Left colon (tissue), 2 donors: ENCODE data around the gene LYAR. TPM values are rescaled to one million over a fixed set of nuclear protein-coding genes. Genes with fewer than 3 reads are reported as not detected.

Experiments used
- ATAC-seq: fragments of 200-7000 bp; cut with Tn5 transposase; one replicate; pipeline ENCODE4 v1.9.1; 2020; ENCODE audit warnings: mild to moderate bottlenecking, moderate library complexity
- DNase-seq, 2 donors: peaks; one replicate each; pipeline ENCODE4 v3.0.0-alpha.2; 2020
- intact Hi-C, 2 donors: fragments of 100-400 bp; cut with DNase I in 1 of 2; cut with micrococcal nuclease in 1 of 2; formaldehyde crosslinking; loops; one replicate each; pipeline versions ENCODE4 v1.11.2 to v1.14.0; 2022; cut with DNase I, micrococcal nuclease
- long read RNA-seq: library from polyadenylated mRNA; unstranded; transcript quantifications from one replicate; pipeline ENCODE4 v2.0.0, GENCODE V29; 2021
- total RNA-seq, 2 donors: library from RNA; stranded (reverse); fragmentation: NEBNext Ultra II Directional; extraction: Animal tissue kit (Norgen Biotek cat#: 25700); gene quantifications; one replicate each; pipeline ENCODE4 v1.2.1, GENCODE V29; 2021
- donor health status: DM: no; HTN: no; CAD: no.
- donor health status: DM: yes; HTN: yes; CAD: no.

LYAR gene
- total RNA-seq = 1 to 10 TPM; 5.7 to 7.1 TPM
- long read RNA-seq, partial matches to known transcripts = 2 of 4 reads
- long read RNA-seq, other reads (novel, unspliced or antisense) = 1 of 4 reads

GRCh38 chr4:4289941-4290850, at the start of gene LYAR, which contains the start of gene ZBTB49:
TSS of gene LYAR (minus strand) at chr4:4290154. CDS start at chr4:4283742, 6,412 bp downstream.
TSS of gene ZBTB49 (plus strand) at chr4:4290251. CDS start at chr4:4299946, 9,695 bp downstream.
- intact Hi-C loops = no loop called here
- DNase-seq (peak; percentile 94 to 96), ATAC-seq (peak; percentile 98)

- intact Hi-C loops = no loop called here
- ATAC-seq (no peak), DNase-seq (no peak)
Observed at GRCh38 chr4:4339504-4340085, 49.6 kb upstream of the LYAR start.

- DNase-seq (no peak), ATAC-seq (no peak)
- intact Hi-C loops = no loop called here
Observed at GRCh38 chr4:4338210-4339001, 48.5 kb upstream of the LYAR start.

GRCh38 chr4:4334798-4335520, 45.0 kb upstream of the LYAR start:
- peak; percentile 84 for ATAC-seq
- peak; percentile 48 to 79 for DNase-seq
- intact Hi-C loops = no loop called here

GRCh38 chr4:4333265-4333706, 43.3 kb upstream of the LYAR start:
- DNase-seq (no peak), ATAC-seq (no peak)
- intact Hi-C loops = no loop called here

GRCh38 chr4:4332529-4332928, 42.6 kb upstream of the LYAR start:
- intact Hi-C loops = no loop called here
- ATAC-seq (no peak), DNase-seq (no peak)

GRCh38 chr4:4330794-4331193, 40.8 kb upstream of the LYAR start:
- DNase-seq (no peak), ATAC-seq (no peak)
- intact Hi-C loops = no loop called here

- DNase-seq (no peak), ATAC-seq (no peak)
- intact Hi-C loops = no loop called here
Observed at GRCh38 chr4:4329496-4329895, 39.5 kb upstream of the LYAR start.

- ATAC-seq (no peak), DNase-seq (no peak)
- intact Hi-C loops = no loop called here
Observed at GRCh38 chr4:4328840-4329239, 38.9 kb upstream of the LYAR start.

GRCh38 chr4:4328206-4328605, 38.3 kb upstream of the LYAR start:
- ATAC-seq (no peak), DNase-seq (no peak)
- intact Hi-C loops = no loop called here

- no peak for DNase-seq
- no peak for ATAC-seq
- intact Hi-C loops = no loop called here
Observed at GRCh38 chr4:4327652-4328121, 37.7 kb upstream of the LYAR start.

GRCh38 chr4:4326166-4326565, 36.2 kb upstream of the LYAR start:
- DNase-seq = no peak
- ATAC-seq = no peak
- intact Hi-C loops = no loop called here

- DNase-seq (no peak), ATAC-seq (no peak)
- intact Hi-C loops = no loop called here
Observed at GRCh38 chr4:4325321-4325720, 35.4 kb upstream of the LYAR start.

GRCh38 chr4:4323705-4324534, 34.0 kb upstream of the LYAR start:
- DNase-seq (no peak), ATAC-seq (no peak)
- intact Hi-C loops = no loop called here

GRCh38 chr4:4321951-4322688, 32.2 kb upstream of the LYAR start:
- ATAC-seq (no peak), DNase-seq (no peak)
- intact Hi-C loops = no loop called here

GRCh38 chr4:4320951-4321714, 31.2 kb upstream of the LYAR start:
- intact Hi-C loops = no loop called here
- ATAC-seq = no peak
- no peak for DNase-seq
